NOMO-1 treated with dmso at 0.1 percent for 144 hours (cell line): ENCODE measurements around the gene PRPS1.
A peak's percentile ranks its signal among the peaks of the same experiment; 100 is the strongest.
"Not testable (repeated sequence)": the region's sequence is repeated elsewhere in the genome, so short reads cannot be mapped to it uniquely, and the experiment has no call there.

Source experiments
- DNase-seq: peaks from one replicate; lab custom pipeline; 2025; ENCODE audit not compliant: unreplicated experiment; lab: John Stamatoyannopoulos, UW

PRPS1 gene

DNA sequence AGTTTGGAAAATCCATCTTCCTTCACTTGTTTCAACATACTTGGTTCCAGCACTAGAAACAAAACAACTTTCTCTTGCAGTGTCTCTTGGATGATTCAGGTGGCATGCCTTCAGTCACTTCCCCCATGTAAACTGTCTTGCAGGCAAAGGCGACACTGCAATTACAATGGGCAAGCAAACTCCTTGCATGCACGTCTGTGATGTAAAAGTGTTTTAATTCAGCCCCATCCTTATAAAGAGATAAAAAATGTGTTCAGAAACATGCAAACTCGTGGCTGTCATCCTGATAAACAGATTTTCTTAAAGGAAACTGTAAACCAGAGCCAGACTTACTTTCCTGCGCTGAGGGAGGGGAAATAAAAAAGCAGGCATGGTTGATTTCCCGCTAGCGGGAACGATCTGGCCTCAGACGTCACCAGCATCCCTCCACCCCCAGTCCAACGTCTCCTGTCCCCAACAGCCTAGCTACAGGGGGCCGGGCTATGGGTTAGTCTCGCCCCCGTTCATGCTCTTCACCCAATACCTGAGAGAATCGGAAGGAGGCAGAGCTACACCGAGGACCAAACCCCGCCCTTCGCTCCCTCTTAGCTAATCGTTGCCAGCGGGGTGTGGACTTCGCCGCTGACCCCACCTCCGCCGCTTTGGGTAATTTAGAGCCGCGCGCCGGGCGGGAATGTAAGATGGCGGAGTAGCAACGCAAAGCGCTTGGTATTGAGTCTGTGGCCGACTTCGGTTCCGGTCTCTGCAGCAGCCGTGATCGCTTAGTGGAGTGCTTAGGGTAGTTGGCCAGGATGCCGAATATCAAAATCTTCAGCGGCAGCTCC is at the start of gene PRPS1:
TSS of gene PRPS1 (plus strand) at position 673 of the 824 bp plus-strand sequence. CDS start at position 792, 119 bp downstream.
- DNase-seq: peak; percentile 91

DNA sequence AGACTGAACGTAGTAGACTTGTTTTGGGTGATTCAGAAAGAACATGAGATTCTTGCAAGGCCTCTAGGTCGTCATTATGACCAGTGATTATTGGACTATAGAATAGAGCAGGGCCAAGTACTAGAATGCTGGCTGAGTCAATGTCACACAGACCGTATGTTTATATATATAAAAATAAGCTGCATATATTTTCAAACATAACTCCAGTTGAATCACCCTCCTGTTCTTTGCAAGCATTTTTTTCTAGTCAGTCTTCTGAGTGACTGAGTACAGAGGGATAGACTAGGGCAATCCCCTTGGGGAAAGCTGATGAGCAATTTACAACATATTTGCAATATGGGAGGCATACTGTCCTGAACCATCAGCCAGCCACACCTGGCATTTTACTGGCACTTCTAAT is 48.4 kb upstream of the PRPS1 start:
- DNase-seq: no peak

DNA sequence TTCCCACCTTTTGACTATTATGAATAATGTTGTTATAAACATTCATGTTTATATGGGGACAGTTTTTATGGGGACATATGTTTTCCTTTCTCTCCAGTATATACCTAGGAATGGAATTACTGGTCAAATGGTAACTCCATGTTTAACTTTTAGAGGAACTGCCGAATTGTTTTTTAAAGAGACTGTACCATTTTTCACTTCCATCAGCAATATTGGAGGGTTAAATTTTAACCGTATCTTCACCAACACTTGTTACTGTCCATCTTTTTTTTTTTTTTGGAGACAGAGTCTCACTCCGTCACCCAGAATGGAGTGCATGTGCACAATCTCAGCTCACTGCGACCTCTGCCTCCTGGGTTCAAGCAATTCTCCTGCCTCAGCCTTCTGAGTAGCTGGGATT is 46.4 kb upstream of the PRPS1 start:
- DNase-seq: no peak

DNA sequence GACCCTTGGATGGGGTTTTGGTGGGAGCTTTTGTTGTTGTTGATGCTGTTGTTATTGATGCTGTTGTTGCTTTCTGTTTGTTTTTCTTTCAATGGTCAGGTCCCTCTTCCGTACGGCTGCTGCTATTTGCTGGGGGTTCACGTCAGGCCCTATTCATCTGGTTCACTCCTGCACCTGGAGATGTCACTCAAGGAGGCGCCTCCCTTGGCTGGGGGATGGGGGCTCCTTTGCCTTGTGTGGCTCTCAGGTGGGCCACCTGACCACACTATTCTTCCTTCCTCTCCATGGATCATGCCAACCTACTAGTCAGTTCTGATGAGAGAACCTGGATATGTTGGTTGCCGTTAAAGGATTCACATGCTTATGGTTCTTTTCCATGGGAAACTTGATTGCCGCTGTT is 39.1 kb upstream of the PRPS1 start:
- DNase-seq: no peak

DNA sequence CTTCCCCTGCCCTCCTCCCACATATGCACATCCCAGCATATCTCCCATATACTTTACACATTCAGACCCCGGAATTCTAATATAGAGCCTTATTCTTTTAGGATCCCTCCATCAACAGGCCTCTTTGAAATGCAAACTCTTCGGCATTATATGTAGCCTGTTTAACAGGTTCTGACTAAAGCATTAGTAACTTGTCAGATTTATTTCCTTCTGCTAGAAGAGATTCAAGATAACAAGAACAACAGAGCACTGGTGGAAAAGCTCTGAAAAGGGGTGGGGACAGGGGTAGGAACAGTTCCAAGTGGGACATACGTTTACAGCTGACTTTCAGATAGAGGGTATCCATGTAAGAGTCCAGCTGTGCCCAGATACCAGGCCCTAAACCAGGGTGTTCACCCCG is 31.7 kb upstream of the PRPS1 start:
- DNase-seq: no peak

DNA sequence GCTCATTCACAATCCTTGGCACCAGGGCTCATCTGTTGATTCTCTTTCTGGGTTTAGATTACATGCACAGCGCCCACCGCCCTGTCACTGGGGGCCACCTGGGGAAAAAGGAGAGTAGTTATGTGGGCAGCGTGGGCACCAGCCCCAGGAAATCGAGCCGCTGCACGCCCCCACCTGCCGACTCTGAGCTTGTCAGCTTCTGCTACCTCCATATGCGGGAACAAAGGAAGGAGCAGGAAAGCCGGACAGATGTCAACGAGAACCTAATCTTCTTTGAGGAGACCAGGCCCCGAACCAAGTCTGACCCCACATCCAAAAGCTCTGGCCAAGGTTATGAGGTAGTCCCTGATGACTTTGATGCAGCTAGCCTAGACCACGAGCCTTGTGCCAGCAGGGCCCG is 31.0 kb upstream of the PRPS1 start:
- no peak for DNase-seq

DNA sequence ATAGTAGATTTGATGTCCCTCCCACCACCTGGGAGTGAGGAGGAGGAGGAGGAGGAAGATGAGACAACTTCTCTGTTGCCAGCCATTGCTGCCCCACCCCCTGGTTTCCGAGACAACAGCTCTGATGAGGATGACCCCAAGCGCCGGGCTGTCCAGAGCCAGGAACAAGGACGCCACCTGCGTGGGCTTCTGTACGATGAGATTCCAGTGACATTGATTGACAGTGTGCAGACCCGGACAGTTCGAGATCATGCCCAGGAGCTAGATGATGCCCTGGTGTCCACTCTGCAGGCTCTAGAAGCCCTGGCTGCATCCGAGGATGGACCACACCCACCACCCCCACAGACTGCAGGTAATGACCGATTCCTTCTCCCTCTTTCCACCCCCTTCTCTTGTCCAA is 30.5 kb upstream of the PRPS1 start:
- no peak for DNase-seq

DNA sequence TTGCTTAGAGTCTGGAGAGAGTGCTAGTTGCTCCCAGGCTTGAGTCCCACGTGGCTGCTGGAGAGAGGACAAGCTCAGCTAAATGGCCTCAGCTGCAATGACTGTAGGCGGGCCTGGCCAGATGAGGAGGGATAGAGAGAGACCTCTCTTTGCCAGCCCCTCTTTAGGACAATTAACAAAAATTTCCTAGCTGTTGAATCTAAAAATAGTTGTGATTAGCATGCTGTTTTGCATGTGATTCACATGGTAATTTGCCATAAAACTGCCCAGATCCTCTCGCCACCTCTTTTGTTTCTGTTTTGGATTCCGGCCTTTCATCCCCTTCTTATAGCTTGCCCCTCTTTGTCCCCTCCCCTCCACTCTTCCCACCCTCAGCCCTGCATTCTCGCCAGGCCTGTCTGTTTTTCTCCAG is 28.9 kb upstream of the PRPS1 start:
- no peak for DNase-seq

DNA sequence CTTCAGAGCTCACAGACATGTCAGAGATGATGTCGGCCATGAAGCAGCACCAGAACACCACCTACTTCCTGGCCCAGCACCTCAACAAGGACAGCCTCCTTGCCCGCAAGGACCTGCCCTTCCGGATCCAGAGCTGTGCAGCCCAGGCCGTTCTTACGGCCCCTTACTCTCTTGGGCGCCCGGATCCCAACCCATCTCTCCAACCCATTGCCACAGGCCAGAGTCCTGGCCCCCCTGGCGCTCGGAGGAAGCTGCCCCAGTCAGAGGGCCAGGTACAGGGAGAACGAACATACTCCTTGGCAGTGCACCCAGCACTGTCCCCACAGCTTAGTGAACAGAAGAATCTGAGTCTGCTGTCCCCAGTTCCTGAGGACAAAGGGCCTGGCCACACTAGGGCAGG is 27.9 kb upstream of the PRPS1 start:
- DNase-seq: no peak

DNA sequence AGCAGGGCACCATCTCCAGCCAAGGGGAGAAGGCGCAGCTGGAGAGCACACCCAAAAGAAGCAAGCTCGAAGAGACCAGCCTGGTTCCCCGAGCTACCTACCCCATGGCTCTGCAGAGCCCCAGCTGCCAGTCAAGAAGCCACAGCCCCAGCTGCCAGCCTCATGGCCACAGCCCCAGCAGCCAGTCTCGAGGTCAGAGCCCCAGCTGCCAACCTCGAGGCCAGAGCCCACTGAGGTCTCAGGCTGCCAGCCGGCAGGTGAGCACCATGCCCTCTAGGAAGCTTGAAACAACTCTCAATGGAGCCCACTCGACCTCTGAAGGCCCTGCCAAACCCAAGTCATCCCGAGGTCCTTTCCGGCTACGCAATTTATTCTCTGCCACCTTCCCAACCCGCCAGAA is 27.0 kb upstream of the PRPS1 start:
- DNase-seq: no peak

DNA sequence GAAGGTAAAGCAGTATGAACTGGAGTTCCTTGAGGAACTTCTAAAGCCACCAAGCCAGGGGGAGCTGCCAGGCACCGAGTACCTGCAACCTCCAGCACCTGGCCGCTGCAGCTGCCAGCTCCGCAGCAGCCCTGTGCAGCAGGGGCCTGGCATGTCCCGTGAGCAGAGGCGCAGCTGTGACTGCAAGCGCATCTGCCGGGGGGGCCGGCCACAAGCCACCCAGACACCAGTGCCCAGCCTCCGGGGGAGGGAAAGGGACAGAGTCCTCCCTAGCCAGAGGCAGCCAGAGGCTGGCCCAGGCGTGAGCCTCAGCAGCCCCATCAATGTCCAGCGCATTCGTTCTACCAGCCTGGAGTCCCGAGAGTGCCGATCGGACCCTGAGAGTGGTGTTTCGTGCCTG is 26.6 kb upstream of the PRPS1 start:
- DNase-seq: no peak

DNA sequence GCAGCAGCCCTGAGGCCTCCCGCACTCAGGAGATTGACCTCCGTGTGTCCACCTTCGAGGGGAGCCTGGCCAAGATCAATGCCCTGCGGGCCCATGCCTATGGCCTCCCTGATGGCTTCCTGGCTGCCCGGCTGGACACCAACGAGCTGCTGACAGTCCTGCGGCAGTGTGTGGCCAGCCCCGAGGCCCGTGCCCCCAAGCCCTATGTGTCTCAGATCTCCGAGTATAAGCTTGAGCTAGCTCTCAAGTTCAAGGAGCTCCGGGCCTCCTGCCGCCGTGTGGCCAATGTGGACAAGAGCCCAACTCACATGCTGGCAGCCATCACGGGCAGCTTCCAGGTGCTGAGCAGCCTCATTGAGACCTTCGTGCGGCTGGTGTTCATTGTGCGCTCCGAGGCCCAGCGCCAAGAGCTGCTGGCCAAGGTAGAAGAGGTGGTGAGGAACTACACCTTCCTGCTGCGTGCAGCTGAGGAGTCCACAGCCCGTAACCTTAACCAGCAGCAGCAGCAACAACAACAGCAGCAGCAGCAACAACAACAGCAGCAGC is 25.5 kb upstream of the PRPS1 start:
- no peak for DNase-seq

DNA sequence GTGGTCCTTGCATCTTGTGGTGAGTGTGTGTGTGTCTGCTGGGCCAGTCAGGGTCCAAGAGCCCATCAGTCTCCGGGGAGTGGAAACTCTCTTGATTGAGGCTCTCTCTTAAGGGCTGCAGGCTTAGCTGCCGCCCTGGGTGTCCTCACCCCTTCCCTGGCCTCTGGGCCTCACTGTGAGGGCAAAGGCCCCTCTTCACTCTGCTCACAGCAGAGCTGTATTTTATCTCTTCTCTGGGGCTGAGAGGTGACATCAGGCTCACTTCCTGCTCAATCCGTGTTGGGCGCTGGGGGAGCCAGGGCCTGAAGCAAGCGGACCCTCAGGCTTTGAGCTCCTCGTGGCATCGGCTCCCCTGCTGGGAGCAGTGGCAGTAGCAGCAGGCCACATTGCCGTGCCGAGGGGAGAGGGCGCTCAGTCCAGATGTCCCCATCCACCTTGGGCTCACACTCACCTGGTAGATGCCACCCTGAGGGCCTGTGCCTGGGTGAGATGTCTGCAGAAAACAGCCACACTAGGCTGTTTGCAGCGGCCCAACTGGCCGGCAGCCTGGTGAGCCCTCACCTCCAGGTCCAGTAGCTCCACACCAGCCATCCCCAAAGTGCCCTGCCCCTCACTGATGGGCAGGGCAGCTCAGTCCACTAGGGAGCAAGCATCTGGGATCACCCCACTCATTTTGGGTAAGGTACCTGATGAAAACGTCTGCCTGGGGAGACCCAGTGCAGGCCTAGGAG is 24.7 kb upstream of the PRPS1 start:
- no peak for DNase-seq

DNA sequence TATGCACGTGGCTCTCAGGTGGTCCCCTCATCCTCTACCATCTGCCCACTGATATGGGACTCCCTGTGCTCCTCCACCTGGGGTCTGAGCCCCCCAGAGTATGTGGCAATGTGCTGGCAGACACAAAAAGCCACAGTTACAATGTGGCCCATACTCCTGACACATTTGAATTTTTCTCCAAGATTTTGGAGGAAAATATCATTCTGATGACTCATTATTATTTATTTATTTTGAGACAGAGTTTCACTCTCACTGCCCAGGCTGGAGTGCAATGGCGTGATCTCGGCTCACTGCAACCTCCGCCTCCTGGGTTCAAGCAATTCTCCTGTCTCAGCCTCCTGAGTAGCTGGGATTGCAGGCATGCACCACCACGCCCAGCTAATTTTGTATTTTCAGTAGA is 19.2 kb upstream of the PRPS1 start:
- not testable (repeated sequence) for DNase-seq

DNA sequence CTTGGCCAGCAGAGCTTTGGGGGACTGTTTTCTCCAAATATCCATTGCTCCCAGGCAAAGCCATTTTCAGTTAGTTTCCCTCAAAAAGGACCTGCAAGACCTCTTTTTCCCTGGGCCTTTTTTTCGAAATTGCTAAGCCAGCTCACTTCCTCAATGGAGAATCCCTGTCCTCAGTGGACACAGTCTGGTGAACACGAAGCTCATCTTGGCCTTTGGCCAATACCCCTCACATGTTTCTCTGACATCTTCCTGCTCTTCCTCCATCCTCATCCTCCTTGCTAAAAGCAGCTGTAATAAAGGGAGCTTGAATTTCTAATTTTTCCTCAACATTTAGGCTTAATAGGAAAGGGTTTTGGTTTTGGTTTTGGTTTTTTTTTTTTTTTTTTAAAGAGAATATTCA is 17.6 kb upstream of the PRPS1 start:
- DNase-seq: no peak

DNA sequence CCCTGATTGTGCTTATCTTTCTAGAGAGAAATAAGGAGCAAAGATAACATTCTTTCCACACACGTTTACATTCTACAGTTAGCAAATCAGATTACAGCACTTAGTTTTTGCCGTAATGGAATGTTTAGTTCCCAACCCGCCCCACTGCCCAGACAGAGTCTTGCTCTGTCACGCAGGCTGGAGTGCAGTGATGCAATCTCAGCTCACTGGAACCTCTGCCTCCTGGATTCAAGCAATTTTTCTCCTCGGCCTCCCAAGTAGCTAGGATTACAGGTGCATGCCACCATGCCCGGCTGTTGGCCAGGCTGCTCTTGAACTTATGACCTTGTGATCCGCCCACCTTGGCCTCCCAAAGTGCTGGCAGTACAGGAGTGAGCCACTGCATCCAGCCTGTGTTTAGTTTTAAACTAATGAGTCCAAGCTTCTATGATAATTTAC is 8.4 kb upstream of the PRPS1 start:
- no peak for DNase-seq

DNA sequence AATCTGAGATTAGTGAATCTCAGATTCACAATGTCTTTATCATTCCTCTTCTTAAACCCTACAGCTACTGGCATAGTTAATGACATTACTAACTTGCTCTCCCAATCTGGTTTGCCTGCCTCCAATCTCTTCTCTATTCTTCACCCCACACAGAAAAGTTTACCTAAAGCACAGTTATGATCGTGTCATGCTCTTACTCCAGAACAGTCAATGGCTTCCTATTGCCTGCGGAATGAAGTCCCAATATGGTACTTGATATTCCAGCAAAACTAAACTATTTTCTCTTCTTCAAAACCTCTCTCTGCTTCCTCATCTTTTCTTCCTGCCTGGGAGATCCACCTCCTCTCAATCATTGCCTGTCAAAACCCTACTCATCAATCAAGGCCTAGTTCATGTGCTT is 3.4 kb upstream of the PRPS1 start:
- DNase-seq: no peak

DNA sequence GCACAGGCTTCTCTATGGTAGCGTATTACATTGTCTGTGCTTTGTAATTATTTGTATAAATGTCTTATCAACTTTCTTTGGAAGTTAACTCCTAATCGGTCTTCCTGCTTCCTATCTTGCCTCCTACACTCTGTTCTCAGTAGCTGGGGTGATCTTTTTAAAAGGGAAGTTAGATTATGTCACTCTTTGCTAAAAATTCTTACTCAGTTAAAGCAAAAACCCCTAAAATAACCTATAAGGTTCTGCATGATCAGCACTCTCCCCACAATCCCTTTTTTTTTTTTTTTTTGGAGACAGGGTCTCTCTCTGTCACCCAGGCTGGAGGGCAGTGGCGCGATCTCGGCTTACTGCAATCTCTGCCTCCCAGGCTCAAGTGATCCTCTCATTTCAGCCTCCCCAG is 2.6 kb upstream of the PRPS1 start:
- no peak for DNase-seq

DNA sequence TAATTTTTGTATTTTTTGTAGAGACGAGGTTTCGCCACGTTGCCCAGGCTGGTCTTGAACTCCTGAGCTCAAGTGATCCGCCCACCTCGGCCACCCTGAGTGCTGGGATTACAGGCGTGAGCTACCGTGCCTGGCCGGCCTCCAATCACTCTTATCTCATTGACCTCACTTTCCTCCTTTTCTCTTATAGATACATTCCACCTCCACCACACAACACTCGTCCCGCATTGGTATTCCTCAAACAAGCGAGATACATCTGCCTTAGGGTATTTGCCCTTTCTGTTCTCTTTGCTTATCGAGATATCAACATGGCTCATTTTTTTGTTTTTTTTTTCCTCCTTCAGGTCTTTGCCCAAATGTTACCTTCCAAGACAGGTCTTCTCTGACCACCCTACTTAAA is 1.8 kb upstream of the PRPS1 start:
- no peak for DNase-seq

DNA sequence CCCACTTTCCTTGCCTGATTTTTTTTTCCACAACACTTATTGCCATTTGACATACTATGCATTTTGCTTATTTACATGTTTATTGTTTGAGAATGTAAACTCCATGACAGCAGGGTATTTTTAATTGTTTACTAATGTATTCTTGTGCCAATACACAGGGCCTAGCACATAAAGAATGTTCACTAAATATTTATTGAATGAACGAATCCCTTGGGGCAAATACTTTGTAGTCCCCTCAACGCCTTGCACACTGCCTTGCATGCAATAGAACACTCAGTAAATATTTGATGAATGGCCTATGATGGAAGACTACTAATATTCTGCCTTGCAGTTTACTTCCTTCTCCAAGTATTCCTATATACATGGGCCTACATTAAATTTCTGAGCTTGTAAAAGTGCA is 1.4 kb upstream of the PRPS1 start:
- DNase-seq: no peak

DNA sequence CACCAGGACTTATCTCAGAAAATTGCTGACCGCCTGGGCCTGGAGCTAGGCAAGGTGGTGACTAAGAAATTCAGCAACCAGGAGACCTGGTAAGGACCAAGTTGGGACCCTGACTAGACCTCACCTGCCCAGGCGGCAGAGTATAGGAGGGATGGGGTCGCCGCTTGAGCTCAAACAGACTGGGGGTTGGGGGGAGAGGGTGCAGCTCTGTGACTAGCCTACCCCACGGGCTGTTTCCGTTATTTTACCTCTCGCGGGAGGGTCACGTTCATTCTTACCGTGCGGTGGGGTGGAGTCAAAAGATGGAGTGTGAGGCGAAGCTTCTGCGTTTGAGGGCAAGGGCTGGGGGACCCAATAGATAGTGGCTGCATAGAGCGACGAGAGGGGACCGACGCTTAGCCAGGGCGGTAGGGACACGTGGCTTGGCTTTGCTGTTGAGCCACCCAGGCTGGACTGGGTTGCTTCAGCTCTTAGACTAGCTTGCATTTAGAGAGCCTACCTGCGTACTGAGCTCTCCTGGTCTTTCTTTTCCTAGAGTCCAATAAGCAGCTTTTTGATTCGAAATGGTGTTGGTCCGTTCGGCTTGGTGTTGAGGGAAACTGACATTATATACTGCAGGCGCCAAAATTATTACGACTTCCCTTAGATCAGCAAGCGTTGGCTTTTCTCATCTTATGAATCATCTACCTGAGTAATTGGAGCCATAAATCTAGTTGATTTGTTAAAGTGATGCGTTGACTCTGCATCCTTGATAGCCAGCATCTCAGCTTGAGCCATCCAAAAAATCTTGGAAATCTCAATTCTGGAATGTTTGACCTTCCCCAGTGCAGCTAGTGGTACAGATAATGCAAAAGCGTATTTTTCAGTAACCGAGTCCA is 591 bp downstream of the PRPS1 start:
- DNase-seq: no peak
